GM10248 (cell line): Measurements from ENCODE around the gene CXCR4.

ENCODE experiments used
- CTCF ChIA-PET: fragments of 300-600 bp; sonication (Branson Sonifier 250); formaldehyde crosslinking; extraction: SDS; loops from one replicate; lab custom pipeline; 2021; ENCODE audit warnings: antibody characterized with exemption; lab: Yijun Ruan, JAX
- POLR2A ChIA-PET: fragments of 350-650 bp; sonication (Branson Sonifier 250); formaldehyde crosslinking; extraction: SDS; loops from one replicate; lab custom pipeline; 2020; ENCODE audit warnings: antibody characterized with exemption; lab: Yijun Ruan, JAX
- DNase-seq: peaks from one replicate; pipeline ENCODE4 v3.0.0; 2012; ENCODE audit errors: extremely low spot score
- TF ChIP-seq, protein P1 (sequence below): IDR thresholded peaks from 2 replicates; pipeline ENCODE4 v1.5.1; 2012; ENCODE audit warnings: mild to moderate bottlenecking, low read depth; ENCODE audit errors: extremely low read depth, missing control alignments, control extremely low read depth

Gene CXCR4

GRCh38 chr2:136139631-136140030, 21.7 kb upstream of the CXCR4 start:
- DNase-seq, result no peak
- ChIA-PET POLR2A (no interaction called here), CTCF (interaction anchor here (1.0 kb wide), 1 partner anchor 25 kb away, joined by 3 read pairs; no protein-coding TSS in a partner anchor)
- TF ChIP-seq, protein P1, sequence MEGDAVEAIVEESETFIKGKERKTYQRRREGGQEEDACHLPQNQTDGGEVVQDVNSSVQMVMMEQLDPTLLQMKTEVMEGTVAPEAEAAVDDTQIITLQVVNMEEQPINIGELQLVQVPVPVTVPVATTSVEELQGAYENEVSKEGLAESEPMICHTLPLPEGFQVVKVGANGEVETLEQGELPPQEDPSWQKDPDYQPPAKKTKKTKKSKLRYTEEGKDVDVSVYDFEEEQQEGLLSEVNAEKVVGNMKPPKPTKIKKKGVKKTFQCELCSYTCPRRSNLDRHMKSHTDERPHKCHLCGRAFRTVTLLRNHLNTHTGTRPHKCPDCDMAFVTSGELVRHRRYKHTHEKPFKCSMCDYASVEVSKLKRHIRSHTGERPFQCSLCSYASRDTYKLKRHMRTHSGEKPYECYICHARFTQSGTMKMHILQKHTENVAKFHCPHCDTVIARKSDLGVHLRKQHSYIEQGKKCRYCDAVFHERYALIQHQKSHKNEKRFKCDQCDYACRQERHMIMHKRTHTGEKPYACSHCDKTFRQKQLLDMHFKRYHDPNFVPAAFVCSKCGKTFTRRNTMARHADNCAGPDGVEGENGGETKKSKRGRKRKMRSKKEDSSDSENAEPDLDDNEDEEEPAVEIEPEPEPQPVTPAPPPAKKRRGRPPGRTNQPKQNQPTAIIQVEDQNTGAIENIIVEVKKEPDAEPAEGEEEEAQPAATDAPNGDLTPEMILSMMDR, result no peak

DNA sequence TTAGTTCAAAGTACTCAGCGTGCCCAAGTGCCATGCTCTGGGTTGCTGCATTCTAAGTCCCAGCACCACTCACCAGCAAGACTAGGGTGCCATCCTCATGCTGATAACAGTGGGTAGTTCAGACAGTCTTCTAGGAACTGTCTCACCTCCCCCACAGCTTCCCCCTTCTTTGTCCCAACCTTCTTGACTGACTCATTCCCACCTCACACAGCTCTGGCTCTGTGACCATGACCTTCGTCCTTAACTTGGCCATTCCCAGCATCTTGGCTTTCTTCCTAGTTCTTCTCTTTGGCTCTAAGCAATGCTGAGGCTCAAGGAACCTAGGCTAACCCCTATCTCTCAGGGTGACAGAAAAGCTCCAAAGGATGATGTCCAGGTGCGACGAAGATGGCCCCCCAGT, 20.0 kb upstream of the CXCR4 start:
- POLR2A ChIA-PET, result no interaction called here
- TF ChIP-seq, protein P1, result no peak
- CTCF ChIA-PET, result no interaction called here
- no peak for DNase-seq

GRCh38 chr2:136136931-136137330, 19.0 kb upstream of the CXCR4 start:
- DNase-seq, result no peak
- ChIA-PET CTCF (interaction anchor here (1.1 to 3.0 kb wide), 6 partner anchors 11 to 248 kb away, joined by 3 to 11 read pairs (median 4); no protein-coding TSS in a partner anchor), POLR2A (interaction anchor here (0.7 to 1.5 kb wide), 2 partner anchors 70 to 247 kb away, joined by 4 to 5 read pairs; no protein-coding TSS in a partner anchor)
- TF ChIP-seq, protein P1, result no peak

DNA sequence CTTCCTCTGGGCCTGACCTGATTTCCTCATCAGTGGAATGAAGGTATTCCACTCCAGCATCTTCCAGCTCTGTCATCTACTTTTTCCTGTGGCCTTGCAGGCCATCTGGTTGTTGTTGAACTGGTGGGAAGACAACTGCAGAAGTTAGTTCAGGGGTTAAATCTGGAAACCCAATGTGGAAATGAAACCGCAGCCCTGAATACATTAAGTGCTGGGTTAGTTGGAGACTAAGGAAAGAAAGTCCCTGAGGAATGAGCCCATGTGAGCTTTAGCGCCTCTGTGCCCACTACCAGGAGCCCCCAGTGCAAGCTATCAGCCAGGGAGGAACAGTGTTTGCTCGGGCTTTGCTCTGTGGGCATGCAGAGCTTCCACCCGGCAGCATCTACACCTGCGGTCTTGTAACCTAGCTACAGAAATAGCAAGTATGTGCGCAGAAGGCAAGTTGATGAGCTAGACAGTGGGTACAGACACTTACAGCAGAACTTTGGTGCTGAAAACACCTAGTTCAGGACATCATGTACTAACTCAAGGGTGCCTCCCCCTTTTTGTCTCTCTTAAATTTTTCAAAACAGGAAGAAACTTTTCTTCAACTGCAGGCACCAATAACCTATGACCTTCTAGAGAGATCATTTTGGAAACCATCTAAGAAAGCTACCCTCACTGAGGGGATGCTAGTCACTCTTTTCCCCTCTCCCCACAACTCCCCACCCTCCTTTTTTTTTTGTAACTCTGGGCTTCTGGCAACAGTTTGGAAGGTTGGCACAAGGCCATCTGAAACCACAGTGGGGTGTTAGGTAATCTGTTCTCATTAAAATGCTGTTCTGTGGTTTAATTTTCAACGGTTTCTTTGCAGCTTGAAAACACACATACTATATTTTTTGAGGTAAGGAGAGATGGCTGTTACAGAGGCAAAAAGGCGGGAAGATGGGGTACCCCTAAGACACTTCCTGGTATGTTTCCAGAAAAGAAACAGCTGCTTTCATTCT, 18.3 kb upstream of the CXCR4 start:
- POLR2A ChIA-PET, result interaction anchor here (0.7 to 1.5 kb wide), 3 partner anchors 71 to 248 kb away, joined by 3 to 5 read pairs (median 4); no protein-coding TSS in a partner anchor
- CTCF ChIA-PET, result interaction anchor here (0.6 to 3.0 kb wide), 16 partner anchors 8 to 249 kb away, joined by 3 to 12 read pairs (median 4); no protein-coding TSS in a partner anchor
- peak; percentile 51 for DNase-seq
- TF ChIP-seq, protein P1, result no peak

GRCh38 chr2:136135462-136135861, 17.5 kb upstream of the CXCR4 start:
- TF ChIP-seq, protein P1, result no peak
- CTCF ChIA-PET, result interaction anchor here (0.6 to 3.0 kb wide), 14 partner anchors 9 to 249 kb away, joined by 3 to 12 read pairs (median 4); no protein-coding TSS in a partner anchor
- no peak for DNase-seq
- POLR2A ChIA-PET, result interaction anchor here (1.4 to 1.5 kb wide), 2 partner anchors 71 to 119 kb away, joined by 3 to 5 read pairs; no protein-coding TSS in a partner anchor

DNA sequence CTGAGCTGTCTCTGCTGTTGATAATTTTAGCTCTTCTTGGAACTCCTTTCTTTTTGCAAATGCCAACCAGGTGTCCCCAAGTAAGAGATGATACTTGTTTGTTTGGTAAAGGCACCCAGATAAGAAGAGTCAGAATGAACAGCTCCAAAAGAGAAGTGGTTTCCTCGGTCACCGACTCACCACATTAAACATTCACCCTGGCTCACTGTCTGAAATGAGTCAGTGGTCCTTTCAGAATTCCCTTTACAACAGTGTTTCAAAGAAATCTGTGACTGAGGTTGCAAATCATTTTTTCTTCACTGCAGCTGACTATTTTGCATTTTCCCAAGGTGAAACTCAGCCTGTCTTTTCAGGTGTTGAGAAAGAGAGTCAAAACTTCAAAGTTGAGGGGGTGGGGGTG, 16.2 kb upstream of the CXCR4 start:
- DNase-seq, result peak; percentile 35
- ChIA-PET POLR2A (interaction anchor here (1.0 to 1.6 kb wide), 3 partner anchors 17 to 122 kb away, joined by 3 to 5 read pairs (median 4); no protein-coding TSS in a partner anchor), CTCF (interaction anchor here (0.7 to 3.0 kb wide), 9 partner anchors 9 to 247 kb away, joined by 3 to 12 read pairs (median 4); no protein-coding TSS in a partner anchor)
- TF ChIP-seq, protein P1, result no peak
